H1 (cell line): ENCODE measurements around the gene CPM. TPM values are rescaled to one million over a fixed set of nuclear protein-coding genes. Genes with fewer than 3 reads are reported as not detected.

Source experiments
- CTCF ChIA-PET: fragments of 300-600 bp; sonication (Branson Sonifier 250); formaldehyde crosslinking; loops from one replicate; lab custom pipeline; 2021; ENCODE audit not compliant: partially characterized antibody; lab: Charles Lee
- POLR2A ChIA-PET: fragments of 300-600 bp; sonication (Branson Sonifier 250); formaldehyde crosslinking; loops from one replicate; lab custom pipeline; 2021; ENCODE audit warnings: inconsistent platforms; ENCODE audit not compliant: partially characterized antibody; lab: Charles Lee
- DNase-seq, 2 experiments: peaks; one replicate each; pipeline versions ENCODE4 v3.0.0 to v3.0.0-alpha.2; 2010 to 2022; ENCODE audit warnings: low spot score in 2 of 2, low read depth in 1 of 2, mixed read lengths in 1 of 2
- FAIRE-seq: peaks from 2 replicates; lab custom pipeline; 2011; peaks lifted over from hg19 to GRCh38; lab: Jason Lieb, UNC
- H2AFZ ChIP-seq: 2 replicates; pipeline ENCODE4 v1.8.1; 2012; ENCODE audit warnings: low read length, inconsistent platforms
- H2AK5ac ChIP-seq: 2 replicates; pipeline ENCODE4 v1.6.1; 2013; ENCODE audit warnings: low read depth, low read length
- H2BK120ac ChIP-seq: replicated peaks from 2 replicates; pipeline ENCODE3; 2013; ENCODE audit warnings: low read depth, low read length, inconsistent platforms
- H2BK12ac ChIP-seq: 2 replicates; pipeline ENCODE4 v1.6.1; 2013; ENCODE audit warnings: low read depth, low read length
- H2BK15ac ChIP-seq: 2 replicates; pipeline ENCODE4 v1.6.1; 2013; ENCODE audit warnings: low read length
- H2BK20ac ChIP-seq: 2 replicates; pipeline ENCODE4 v1.6.1; 2013; ENCODE audit warnings: low read length
- H2BK5ac ChIP-seq: 2 replicates; pipeline ENCODE4 v1.6.1; 2013; ENCODE audit warnings: low read depth, low read length
- H3K14ac ChIP-seq: 2 replicates; pipeline ENCODE4 v1.6.1; 2013; ENCODE audit warnings: inconsistent platforms; ENCODE audit not compliant: insufficient read length
- H3K18ac ChIP-seq: 2 replicates; pipeline ENCODE4 v1.6.1; 2013; ENCODE audit warnings: low read length; ENCODE audit errors: extremely low read depth
- H3K23ac ChIP-seq: 2 replicates; pipeline ENCODE4 v1.6.1; 2013; ENCODE audit warnings: inconsistent platforms; ENCODE audit not compliant: insufficient read length
- H3K23me2 ChIP-seq: 2 replicates; pipeline ENCODE4 v1.6.1; 2013; ENCODE audit warnings: low read depth, low read length
- H3K27ac ChIP-seq: 2 replicates; pipeline ENCODE4 v1.6.1; 2011; ENCODE audit warnings: low read depth, low read length, inconsistent platforms
- H3K27me3 ChIP-seq, 4 experiments: replicated peaks in 1 of 4; 1 replicate in 1 of 4; 2 replicates in 3 of 4; pipeline versions ENCODE4 v1.6.1 to v1.8.1; 2011 to 2013; ENCODE audit warnings: low read length in 3 of 4, mild to moderate bottlenecking in 3 of 4, inconsistent platforms in 2 of 4, mixed read lengths in 2 of 4, moderate library complexity in 1 of 4; ENCODE audit not compliant: control insufficient read depth in 3 of 4, insufficient read depth in 3 of 4; ENCODE audit errors: extremely low read depth in 1 of 4
- H3K36me3 ChIP-seq, 4 experiments: 2 replicates each; pipeline versions ENCODE4 v1.6.1 to v1.8.1; 2011 to 2013; ENCODE audit warnings: mild to moderate bottlenecking in 4 of 4, low read length in 3 of 4, moderate library complexity in 2 of 4, control low read depth in 1 of 4, inconsistent platforms in 1 of 4; ENCODE audit not compliant: insufficient read depth in 4 of 4, control insufficient read depth in 2 of 4
- H3K4ac ChIP-seq: replicated peaks from 2 replicates; pipeline ENCODE3; 2013; ENCODE audit warnings: low read length, low read depth, mixed read lengths, inconsistent platforms; ENCODE audit not compliant: insufficient read length
- H3K4me1 ChIP-seq, 4 experiments: replicated peaks in 1 of 4; 1 replicate in 1 of 4; 2 replicates in 3 of 4; pipeline versions ENCODE4 v1.6.1 to v1.8.1; 2011 to 2013; ENCODE audit warnings: low read length in 3 of 4, inconsistent platforms in 2 of 4, mixed read lengths in 1 of 4; ENCODE audit not compliant: insufficient read depth in 4 of 4, control insufficient read depth in 3 of 4
- H3K4me2 ChIP-seq, 2 experiments: 2 replicates each; pipeline versions ENCODE4 v1.6.1 to v1.8.1; 2011 to 2013; ENCODE audit warnings: low read depth in 2 of 2, low read length in 2 of 2, control low read depth in 1 of 2, inconsistent platforms in 1 of 2, mild to moderate bottlenecking in 1 of 2; ENCODE audit not compliant: insufficient read depth in 1 of 2
- H3K4me3 ChIP-seq, 4 experiments: fragments of 200-600, 300-600 bp in 1 of 4; sonication (generic), shearing (Covaris generic), sonication (Bioruptor Twin) in 1 of 4; 2 replicates each; pipeline versions ENCODE4 v1.5.1 to v1.8.1; 2011 to 2016; ENCODE audit warnings: low read length in 4 of 4, low read depth in 3 of 4, control low read depth in 2 of 4, inconsistent platforms in 2 of 4, mild to moderate bottlenecking in 2 of 4, mixed read lengths in 1 of 4, moderate library complexity in 1 of 4; ENCODE audit not compliant: insufficient read depth in 2 of 4; ENCODE audit errors: extremely low read depth in 1 of 4
- H3K56ac ChIP-seq: replicated peaks from 2 replicates; pipeline ENCODE3; 2013; ENCODE audit warnings: low read depth, mild to moderate bottlenecking, mixed read lengths, low read length, inconsistent platforms; ENCODE audit not compliant: insufficient read length
- H3K79me1 ChIP-seq: 2 replicates; pipeline ENCODE4 v1.6.1; 2013; ENCODE audit warnings: low read depth, low read length, control low read depth
- H3K79me2 ChIP-seq, 2 experiments: 2 replicates each; pipeline versions ENCODE4 v1.6.1 to v1.8.1; 2012 to 2013; ENCODE audit warnings: low read length in 2 of 2, mild to moderate bottlenecking in 2 of 2, inconsistent platforms in 1 of 2; ENCODE audit not compliant: insufficient read depth in 2 of 2, control insufficient read depth in 1 of 2
- H3K9ac ChIP-seq, 4 experiments: replicated peaks in 1 of 4; 1 replicate in 1 of 4; 2 replicates in 3 of 4; pipeline versions ENCODE4 v1.6.1 to v1.8.1; 2011 to 2013; ENCODE audit warnings: low read depth in 3 of 4, low read length in 3 of 4, control low read depth in 2 of 4, mild to moderate bottlenecking in 2 of 4, moderate library complexity in 2 of 4, inconsistent platforms in 1 of 4; ENCODE audit errors: extremely low read depth in 1 of 4
- H3K9me3 ChIP-seq, 2 experiments: 2 replicates each; pipeline versions ENCODE4 v1.6.1 to v1.8.1; 2012 to 2013; ENCODE audit warnings: mild to moderate bottlenecking in 2 of 2, moderate library complexity in 2 of 2, control low read depth in 1 of 2, inconsistent platforms in 1 of 2, low read depth in 1 of 2, low read length in 1 of 2, mixed read lengths in 1 of 2; ENCODE audit not compliant: insufficient read depth in 2 of 2
- H4K20me1 ChIP-seq, 2 experiments: replicated peaks in 1 of 2; 2 replicates each; pipeline versions ENCODE3 to v1.8.1; 2011 to 2013; ENCODE audit warnings: inconsistent platforms in 2 of 2, low read length in 2 of 2, mild to moderate bottlenecking in 1 of 2; ENCODE audit not compliant: insufficient read depth in 2 of 2, control insufficient read depth in 1 of 2
- H4K5ac ChIP-seq: 2 replicates; pipeline ENCODE4 v1.6.1; 2013; ENCODE audit warnings: low read length, low read depth, mixed read lengths, inconsistent platforms; ENCODE audit not compliant: insufficient read length
- H4K8ac ChIP-seq: 2 replicates; pipeline ENCODE4 v1.8.0; 2013; ENCODE audit warnings: mild to moderate bottlenecking, moderate library complexity, low read length, inconsistent platforms; ENCODE audit not compliant: insufficient read depth; ENCODE audit errors: extremely low read depth
- H4K91ac ChIP-seq: replicated peaks from 2 replicates; pipeline ENCODE3; 2013; ENCODE audit warnings: low read length, mixed read lengths, inconsistent platforms; ENCODE audit not compliant: insufficient read length
- CBX5 ChIP-seq: fragments of 300-800, 300-1000 bp; sonication (generic); IDR thresholded peaks from 2 replicates; pipeline ENCODE4 v1.7.1; 2016; ENCODE audit warnings: antibody characterized with exemption, low read length, low read depth
- CREB1 ChIP-seq: IDR thresholded peaks from 2 replicates; pipeline ENCODE4 v1.6.1; 2012; ENCODE audit warnings: inconsistent platforms
- EGR1 ChIP-seq: IDR thresholded peaks from 2 replicates; pipeline ENCODE4 v1.6.1; 2011; ENCODE audit warnings: low read depth, low read length, borderline replicate concordance
- JUND ChIP-seq: IDR thresholded peaks from 2 replicates; pipeline ENCODE4 v1.6.1; 2011; ENCODE audit warnings: mild to moderate bottlenecking, improper control_type of control experiment, low read length
- WGBS, 2 experiments: shearing (Covaris generic) in 1 of 2; methylation state at CpG; one replicate each; pipeline versions ENCODE4 v1.1.6 to v1.1.7; 2013 to 2015; ENCODE audit warnings: low lambda C conversion rate in 2 of 2, mixed read lengths in 2 of 2, inconsistent platforms in 1 of 2, low coverage in 1 of 2, missing lambda C conversion rate in 1 of 2; ENCODE audit not compliant: insufficient replicate concordance in 2 of 2, insufficient coverage in 1 of 2, insufficient read length in 1 of 2; ENCODE audit errors: extremely low coverage in 1 of 2, missing lambda C conversion rate in 1 of 2; 5-methylcytosine and 5-hydroxymethylcytosine counted together
- polyA plus RNA-seq, 7 experiments: library from polyadenylated mRNA; depleted of rRNA in 3 of 7; stranded (reverse) in 5 of 7; unstranded in 2 of 7; fragments of >200 nt in 5 of 7; fragments of 200-250 nt in 2 of 7; gene quantifications; 1 replicate in 5 of 7; 2 replicates in 1 of 7; 4 replicates in 1 of 7; pipeline versions ENCODE4 v1.2.1 to v1.2.3, GENCODE V29; 2011 to 2013; ENCODE audit warnings: missing spikeins in 2 of 7, mixed read lengths in 2 of 7
- total RNA-seq: library from RNA; stranded (reverse); fragmentation: NEBNext Ultra II Directional; extraction: Animal tissue kit (Norgen Biotek cat#: 25700); gene quantifications from 2 replicates; pipeline ENCODE4 v1.2.1, GENCODE V29; 2021

The CPM gene
- total and polyA plus RNA-seq, 2 of the 8 experiments (the other 6 are each of a cell fraction or from before 2014, with no cell fraction given), result 0.33 to 3.1 TPM

GRCh38 chr12:68910128-68910527 is 22.8 kb downstream of the CPM start:
- H3K36me3 ChIP-seq, result no peaks in the 10 kb centered on the region
- H3K9ac ChIP-seq, result no peak overlapping the region
- no peak overlapping the region for H2BK12ac ChIP-seq
- no peaks in the 10 kb centered on the region for H3K79me2 ChIP-seq
- H3K4me3 ChIP-seq, result no peak overlapping the region
- no peak overlapping the region for H3K4me2 ChIP-seq
- H3K79me1 ChIP-seq, result no peaks in the 10 kb centered on the region
- H3K56ac ChIP-seq, result no peak overlapping the region
- H3K4ac ChIP-seq, result no peak overlapping the region
- no peak for FAIRE-seq
- no peak overlapping the region for H3K23ac ChIP-seq
- no peak overlapping the region for H3K14ac ChIP-seq
- 77% methylated on average over 2 of the region's 2 CpGs; no CpG with 5 or more reads in 1 of the 2 experiments for WGBS, 2 experiments
- H4K8ac ChIP-seq, result no peak overlapping the region
- ChIA-PET POLR2A (no interaction called here), CTCF (no interaction called here)
- H2BK15ac ChIP-seq, result no peak overlapping the region
- no peak overlapping the region for H2BK5ac ChIP-seq
- H2AK5ac ChIP-seq, result no peak overlapping the region
- H2BK120ac ChIP-seq, result no peak overlapping the region
- H2BK20ac ChIP-seq, result no peak overlapping the region
- no peak overlapping the region for H4K5ac ChIP-seq
- H3K9me3 ChIP-seq, result no peaks in the 10 kb centered on the region
- H3K18ac ChIP-seq, result no peak overlapping the region
- H2AFZ ChIP-seq, result no peak overlapping the region
- H4K91ac ChIP-seq, result no peak overlapping the region
- no peaks in the 10 kb centered on the region for H4K20me1 ChIP-seq
- no peaks in the 10 kb centered on the region for H3K4me1 ChIP-seq
- no peaks in the 10 kb centered on the region for H3K23me2 ChIP-seq
- TF ChIP-seq JUND (no peak), CBX5 (no peak), EGR1 (no peak), CREB1 (no peak)
- no peak for DNase-seq
- H3K27ac ChIP-seq, result no peak overlapping the region
- H3K27me3 ChIP-seq, result no peaks in the 10 kb centered on the region
